Spleen (tissue), 7 donors: ENCODE data around the gene PITRM1.
A peak's percentile ranks its signal among the peaks of the same experiment; 100 is the strongest.

Experiments used
- POLR2A ChIP-seq, 3 donors: fragments of 450-650 bp; IDR thresholded peaks; one replicate each; pipeline ENCODE4 v1.5.1; 2017; ENCODE audit warnings: antibody characterized with exemption in 3 of 3, mild to moderate bottlenecking in 1 of 3
- POLR2AphosphoS5 ChIP-seq, 3 donors: sonication (generic); formaldehyde crosslinking; IDR thresholded peaks; one replicate each; pipeline ENCODE4 v1.5.1; 2017; ENCODE audit warnings: antibody characterized with exemption in 3 of 3
- TF ChIP-seq, protein P1 (sequence below), 11 experiments: fragments of 200-600 bp in 7 of 11; fragments of 450-650 bp in 4 of 11; sonication (generic) in 4 of 11; IDR thresholded peaks in 8 of 11; conservative IDR thresholded peaks in 3 of 11; 1 replicate in 7 of 11; 2 replicates in 4 of 11; pipeline versions ENCODE4 v1.4.0 to v1.8.0; 2016 to 2021; ENCODE audit warnings: antibody characterized with exemption in 11 of 11, inconsistent platforms in 4 of 11, mild to moderate bottlenecking in 1 of 11
- donor health status: DM: no; HTN: no; CAD: no; lungs with moderate emphysema.
- donor health status: DM: no; HTN: no; CAD: no.
- donor health status: DM: no; HTN: no; CAD: no.

GRCh38 chr10:3141351-3142005 lies 31.1 kb downstream of the PITRM1 start:
- TF ChIP-seq POLR2A (IDR thresholded peaks at IDR 0.05): no peak
- TF ChIP-seq, protein P1, sequence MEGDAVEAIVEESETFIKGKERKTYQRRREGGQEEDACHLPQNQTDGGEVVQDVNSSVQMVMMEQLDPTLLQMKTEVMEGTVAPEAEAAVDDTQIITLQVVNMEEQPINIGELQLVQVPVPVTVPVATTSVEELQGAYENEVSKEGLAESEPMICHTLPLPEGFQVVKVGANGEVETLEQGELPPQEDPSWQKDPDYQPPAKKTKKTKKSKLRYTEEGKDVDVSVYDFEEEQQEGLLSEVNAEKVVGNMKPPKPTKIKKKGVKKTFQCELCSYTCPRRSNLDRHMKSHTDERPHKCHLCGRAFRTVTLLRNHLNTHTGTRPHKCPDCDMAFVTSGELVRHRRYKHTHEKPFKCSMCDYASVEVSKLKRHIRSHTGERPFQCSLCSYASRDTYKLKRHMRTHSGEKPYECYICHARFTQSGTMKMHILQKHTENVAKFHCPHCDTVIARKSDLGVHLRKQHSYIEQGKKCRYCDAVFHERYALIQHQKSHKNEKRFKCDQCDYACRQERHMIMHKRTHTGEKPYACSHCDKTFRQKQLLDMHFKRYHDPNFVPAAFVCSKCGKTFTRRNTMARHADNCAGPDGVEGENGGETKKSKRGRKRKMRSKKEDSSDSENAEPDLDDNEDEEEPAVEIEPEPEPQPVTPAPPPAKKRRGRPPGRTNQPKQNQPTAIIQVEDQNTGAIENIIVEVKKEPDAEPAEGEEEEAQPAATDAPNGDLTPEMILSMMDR (IDR thresholded peaks at IDR 0.05 in 8 of 11, conservative IDR thresholded peaks at IDR 0.05 in 3 of 11): no peak
- peak in 1 of 3 donors; percentile 26 for TF ChIP-seq POLR2AphosphoS5 (IDR thresholded peaks at IDR 0.05)
